Liver (tissue), 9 donors: ENCODE results near the gene RARB. TPM values are rescaled to one million over a fixed set of nuclear protein-coding genes. Genes with fewer than 3 reads are reported as not detected.

Experiments
- DNase-seq: peaks from one replicate; pipeline ENCODE4 v3.0.0-alpha.2; 2017; ENCODE audit warnings: low spot score
- H3K27ac ChIP-seq, 2 donors: one replicate each; pipeline ENCODE4 v1.7.0; 2013; ENCODE audit warnings: inconsistent platforms in 2 of 2, low read length in 2 of 2, control low read depth in 1 of 2, low read depth in 1 of 2, mild to moderate bottlenecking in 1 of 2
- H3K27me3 ChIP-seq, 4 donors: one replicate each; pipeline versions ENCODE4 v1.6.1 to v1.7.0; 2013; ENCODE audit warnings: low read length in 3 of 4, inconsistent platforms in 1 of 4, mild to moderate bottlenecking in 1 of 4, moderate library complexity in 1 of 4; ENCODE audit not compliant: control insufficient read depth in 4 of 4, insufficient read depth in 4 of 4
- H3K36me3 ChIP-seq, 4 donors: one replicate each; pipeline versions ENCODE4 v1.6.1 to v1.7.0; 2013; ENCODE audit warnings: low read length in 3 of 4, mild to moderate bottlenecking in 3 of 4, low read depth in 1 of 4, moderate library complexity in 1 of 4; ENCODE audit not compliant: control insufficient read depth in 4 of 4, insufficient read depth in 3 of 4
- H3K4me1 ChIP-seq, 4 donors: one replicate each; pipeline versions ENCODE4 v1.6.1 to v1.7.0; 2013; ENCODE audit warnings: low read length in 3 of 4, mild to moderate bottlenecking in 3 of 4, moderate library complexity in 1 of 4; ENCODE audit not compliant: control insufficient read depth in 4 of 4, insufficient read depth in 4 of 4
- H3K4me3 ChIP-seq, 3 donors: one replicate each; pipeline versions ENCODE4 v1.6.1 to v1.7.0; 2013; ENCODE audit warnings: low read length in 3 of 3, control low read depth in 1 of 3, low read depth in 1 of 3, mild to moderate bottlenecking in 1 of 3
- H3K9ac ChIP-seq, 2 donors: one replicate each; pipeline ENCODE4 v1.7.0; 2013; ENCODE audit warnings: low read length in 2 of 2, mild to moderate bottlenecking in 2 of 2, moderate library complexity in 2 of 2, control low read depth in 1 of 2, low read depth in 1 of 2
- H3K9me3 ChIP-seq, 4 donors: one replicate each; pipeline versions ENCODE4 v1.6.1 to v1.7.0; 2013; ENCODE audit warnings: low read length in 3 of 4; ENCODE audit not compliant: control insufficient read depth in 4 of 4
- ATF3 ChIP-seq: IDR thresholded peaks from 2 replicates; pipeline ENCODE4 v1.6.1; 2016; ENCODE audit warnings: antibody characterized with exemption
- CTCF ChIP-seq: fragments of 150-350 bp; IDR thresholded peaks from 2 replicates; pipeline ENCODE4 v1.5.1; 2017; ENCODE audit warnings: improper control_type of control experiment, low read depth, low read length; ENCODE audit not compliant: missing input control
- EGR1 ChIP-seq, 2 donors: IDR thresholded peaks; 2 replicates each; pipeline ENCODE4 v1.6.1; 2016 to 2018; ENCODE audit warnings: antibody characterized with exemption in 2 of 2, low read depth in 2 of 2
- FOXA1 ChIP-seq: IDR thresholded peaks from 2 replicates; pipeline ENCODE4 v1.6.1; 2016; ENCODE audit warnings: antibody characterized with exemption
- FOXA2 ChIP-seq: IDR thresholded peaks from 2 replicates; pipeline ENCODE4 v1.6.1; 2016; ENCODE audit warnings: antibody characterized with exemption
- GABPA ChIP-seq, 2 donors: IDR thresholded peaks in 1 of 2; conservative IDR thresholded peaks in 1 of 2; 2 replicates each; pipeline ENCODE4 v1.6.1; 2016; ENCODE audit warnings: antibody characterized with exemption in 2 of 2, mild to moderate bottlenecking in 1 of 2, moderate library complexity in 1 of 2
- HNF4A ChIP-seq, 2 donors: conservative IDR thresholded peaks; 2 replicates each; pipeline ENCODE4 v1.6.1; 2016; ENCODE audit warnings: antibody characterized with exemption in 2 of 2, mild to moderate bottlenecking in 2 of 2
- HNF4G ChIP-seq: IDR thresholded peaks from 2 replicates; pipeline ENCODE4 v1.6.1; 2016; ENCODE audit warnings: antibody characterized with exemption
- JUND ChIP-seq, 2 donors: IDR thresholded peaks; 2 replicates each; pipeline ENCODE4 v1.6.1; 2016; ENCODE audit warnings: antibody characterized with exemption in 2 of 2
- MAX ChIP-seq: IDR thresholded peaks from 2 replicates; pipeline ENCODE4 v1.6.1; 2016; ENCODE audit warnings: antibody characterized with exemption
- NR2F2 ChIP-seq: IDR thresholded peaks from 2 replicates; pipeline ENCODE4 v1.6.1; 2016; ENCODE audit warnings: antibody characterized with exemption
- RAD21 ChIP-seq, 2 donors: IDR thresholded peaks; 2 replicates each; pipeline ENCODE4 v1.6.1; 2016; ENCODE audit warnings: antibody characterized with exemption in 2 of 2, mild to moderate bottlenecking in 2 of 2
- REST ChIP-seq: IDR thresholded peaks from 2 replicates; pipeline ENCODE4 v1.6.1; 2016; ENCODE audit warnings: antibody characterized with exemption, mild to moderate bottlenecking
- RXRA ChIP-seq, 2 donors: IDR thresholded peaks; 2 replicates each; pipeline ENCODE4 v1.6.1; 2017 to 2018; ENCODE audit warnings: antibody characterized with exemption in 2 of 2, mild to moderate bottlenecking in 1 of 2
- SP1 ChIP-seq: IDR thresholded peaks from 2 replicates; pipeline ENCODE4 v1.6.1; 2018; ENCODE audit warnings: antibody characterized with exemption, mild to moderate bottlenecking
- TAF1 ChIP-seq: conservative IDR thresholded peaks from 2 replicates; pipeline ENCODE4 v1.6.1; 2016; ENCODE audit warnings: antibody characterized with exemption, mild to moderate bottlenecking
- YY1 ChIP-seq: IDR thresholded peaks from 2 replicates; pipeline ENCODE4 v1.6.1; 2016; ENCODE audit warnings: antibody characterized with exemption, mild to moderate bottlenecking
- ZBTB33 ChIP-seq: IDR thresholded peaks from 2 replicates; pipeline ENCODE4 v1.6.1; 2016; ENCODE audit warnings: antibody characterized with exemption
- WGBS: extraction: QIAGEN DNeasy Blood & Tissue Kit; methylation state at CpG from one replicate; pipeline ENCODE4 v1.1.7; 2013; 5-methylcytosine and 5-hydroxymethylcytosine counted together
- polyA plus RNA-seq, 2 donors: library from polyadenylated mRNA; stranded (reverse) in 1 of 2; unstranded in 1 of 2; fragments of 200-250 nt in 1 of 2; fragments of >200 nt in 1 of 2; fragmentation: Nextera tagmentation in 1 of 2; extraction: Ambion mirVana in 1 of 2; gene quantifications; one replicate each; pipeline versions ENCODE4 v1.2.1 to v1.2.3, GENCODE V29; 2013 to 2015
- total RNA-seq, 2 donors: library from RNA; depleted of rRNA; stranded (reverse); fragments of >200 nt; gene quantifications; one replicate each; pipeline ENCODE4 v1.2.3, GENCODE V29; 2014
- donor health status: healthy.
- donor health status: healthy.
- donor health status: healthy.
- donor health status: healthy.
- donor health status: healthy.

RARB gene
- total and polyA plus RNA-seq, 4 donors = 2.1 to 3.3 (median 2.3) TPM

GRCh38 chr3:25585361-25586166, 157.5 kb downstream of the RARB start:
- no peak for TF ChIP-seq RXRA (IDR thresholded peaks at IDR 0.05)
- TF ChIP-seq RAD21 (IDR thresholded peaks at IDR 0.05) = no peak
- no peak for TF ChIP-seq HNF4A (conservative IDR thresholded peaks at IDR 0.05)
- TF ChIP-seq SP1 = no peak
- no peak for TF ChIP-seq CTCF
- TF ChIP-seq ATF3 = no peak
- TF ChIP-seq FOXA2 = no peak
- TF ChIP-seq YY1 = no peak
- TF ChIP-seq REST = no peak
- TF ChIP-seq HNF4G = no peak
- no peak for TF ChIP-seq NR2F2
- no peak for TF ChIP-seq ZBTB33
- TF ChIP-seq MAX = no peak
- TF ChIP-seq GABPA (IDR thresholded peaks at IDR 0.05 in 1 of 2, conservative IDR thresholded peaks at IDR 0.05 in 1 of 2) = no peak
- TF ChIP-seq FOXA1 = no peak
- no peak for TF ChIP-seq EGR1 (IDR thresholded peaks at IDR 0.05; ENCODE audit: low read depth in 2 of 2)
- no peak for TF ChIP-seq TAF1
- no peak for TF ChIP-seq JUND (IDR thresholded peaks at IDR 0.05)
- Histone ChIP-seq H3K4me3 (no peak overlapping the region), H3K9ac (no peak overlapping the region), H3K36me3 (no peaks in the 10 kb centered on the region), H3K27ac (no peak overlapping the region), H3K27me3 (no peaks in the 10 kb centered on the region), H3K4me1 (no peaks in the 10 kb centered on the region), H3K9me3 (no peaks in the 10 kb centered on the region)
- WGBS = 92% methylated on average over 14 of the region's 14 CpGs
- no peak for DNase-seq
